Activated CD8-positive, alpha-beta T cell treated with anti-CD3 and anti-CD28 coated beads for 36 hours (primary cell): Measurements from ENCODE around the gene PPP2R3B. TPM values are rescaled to one million over a fixed set of nuclear protein-coding genes. Genes with fewer than 3 reads are reported as not detected.

Source experiments
- ATAC-seq: fragments of 200-7000 bp; cut with Tn5 transposase; one replicate; pipeline ENCODE4 v1.10.0; 2021; ENCODE audit warnings: mild to moderate bottlenecking, moderate library complexity
- CTCF ChIA-PET: fragments of 350-600 bp; sonication (Branson Sonifier 250); formaldehyde crosslinking; loops from one replicate; lab custom pipeline; 2021; ENCODE audit warnings: antibody characterized with exemption; lab: Charles Lee
- POLR2A ChIA-PET: fragments of 350-600 bp; sonication (Branson Sonifier 250); formaldehyde crosslinking; loops from one replicate; lab custom pipeline; 2021; ENCODE audit warnings: antibody characterized with exemption; lab: Charles Lee
- DNase-seq: peaks from one replicate; pipeline ENCODE4 v3.0.0-alpha.2; 2020
- H3K27ac Mint-ChIP-seq: one replicate; pipeline ENCODE4 v1.8.0; 2021; ENCODE audit warnings: mild to moderate bottlenecking, mixed read lengths
- H3K27me3 Mint-ChIP-seq: one replicate; pipeline ENCODE4 v1.8.0; 2021; ENCODE audit warnings: mixed read lengths
- H3K36me3 Mint-ChIP-seq: one replicate; pipeline ENCODE4 v1.8.0; 2021; ENCODE audit warnings: low read depth, mixed read lengths
- H3K4me1 Mint-ChIP-seq: one replicate; pipeline ENCODE4 v1.8.0; 2021; ENCODE audit warnings: low read depth, mixed read lengths
- H3K4me3 Mint-ChIP-seq: one replicate; pipeline ENCODE4 v1.8.0; 2021; ENCODE audit warnings: mild to moderate bottlenecking, moderate library complexity, mixed read lengths
- H3K9me3 Mint-ChIP-seq: one replicate; pipeline ENCODE4 v1.8.0; 2021; ENCODE audit warnings: mixed read lengths
- intact Hi-C: fragments of 100-400 bp; cut with micrococcal nuclease; formaldehyde crosslinking; loops from one replicate; pipeline ENCODE4 v1.10.0; 2022
- total RNA-seq, 2 experiments: library from RNA; stranded (reverse); gene quantifications; one replicate each; pipeline ENCODE4 v1.2.3, GENCODE V29; 2021
- TF ChIP-seq, protein P1 (sequence below): fragments of 200-600 bp; IDR thresholded peaks from one replicate; pipeline ENCODE4 v1.8.0; 2022; ENCODE audit warnings: antibody characterized with exemption, mild to moderate bottlenecking

PPP2R3B gene
- total RNA-seq, 2 experiments from 2014 or later: 44.9 to 45.7 TPM

DNA sequence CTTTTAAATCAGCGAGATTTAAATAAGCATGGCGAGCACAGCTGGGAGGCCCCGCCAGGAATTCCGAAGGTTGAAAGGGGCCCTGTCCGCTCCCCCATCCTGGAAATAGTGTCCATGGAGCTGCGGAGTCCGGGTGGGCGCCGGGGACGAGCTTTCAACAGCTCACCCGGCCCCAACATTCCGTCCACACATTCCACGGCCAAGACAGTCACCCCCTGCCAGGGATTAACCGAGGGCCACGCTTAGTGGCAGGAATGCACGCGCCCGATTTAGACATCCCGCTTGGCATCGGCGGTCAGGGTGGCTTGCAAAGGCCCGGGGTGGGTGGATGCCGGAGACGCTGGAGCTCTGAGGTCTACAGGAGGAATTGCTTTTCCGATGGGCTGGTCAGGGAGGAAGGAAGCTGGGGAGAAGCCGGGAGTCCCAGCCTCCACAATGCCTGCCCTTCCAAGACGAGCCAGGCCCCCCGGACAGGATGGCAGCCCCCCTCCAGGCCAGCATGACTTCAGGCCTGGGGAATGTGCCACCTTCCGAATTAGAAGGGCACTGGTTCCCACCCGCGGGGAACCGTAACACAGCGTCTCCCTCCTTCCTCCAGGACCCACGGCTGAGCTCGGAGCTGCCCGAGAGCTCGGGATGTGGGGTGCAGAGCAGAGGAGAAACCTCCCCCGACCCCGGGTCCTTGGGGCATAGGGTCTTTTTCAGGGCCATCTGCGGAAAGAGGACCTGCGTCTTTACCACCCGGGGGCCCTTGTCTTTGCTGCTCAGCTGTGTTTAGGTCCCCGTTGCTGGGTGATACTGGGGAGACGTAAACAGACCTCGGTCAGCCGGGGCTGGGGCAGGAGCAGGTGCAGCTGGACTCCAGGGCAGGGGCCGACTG lies 26.9 kb upstream of the PPP2R3B start:
- ATAC-seq (no peak), DNase-seq (no peak)
- Mint-ChIP-seq H3K36me3 (peaks cover 5% of the 10 kb centered on the region), H3K9me3 (peaks cover 2% of the 10 kb centered on the region), H3K27ac (no peak overlapping the region), H3K27me3 (no peaks in the 10 kb centered on the region), H3K4me3 (no peak overlapping the region), H3K4me1 (no peaks in the 10 kb centered on the region)
- POLR2A ChIA-PET: no interaction called here
- CTCF ChIA-PET: no interaction called here
- intact Hi-C loops: no loop called here
- TF ChIP-seq, protein P1, sequence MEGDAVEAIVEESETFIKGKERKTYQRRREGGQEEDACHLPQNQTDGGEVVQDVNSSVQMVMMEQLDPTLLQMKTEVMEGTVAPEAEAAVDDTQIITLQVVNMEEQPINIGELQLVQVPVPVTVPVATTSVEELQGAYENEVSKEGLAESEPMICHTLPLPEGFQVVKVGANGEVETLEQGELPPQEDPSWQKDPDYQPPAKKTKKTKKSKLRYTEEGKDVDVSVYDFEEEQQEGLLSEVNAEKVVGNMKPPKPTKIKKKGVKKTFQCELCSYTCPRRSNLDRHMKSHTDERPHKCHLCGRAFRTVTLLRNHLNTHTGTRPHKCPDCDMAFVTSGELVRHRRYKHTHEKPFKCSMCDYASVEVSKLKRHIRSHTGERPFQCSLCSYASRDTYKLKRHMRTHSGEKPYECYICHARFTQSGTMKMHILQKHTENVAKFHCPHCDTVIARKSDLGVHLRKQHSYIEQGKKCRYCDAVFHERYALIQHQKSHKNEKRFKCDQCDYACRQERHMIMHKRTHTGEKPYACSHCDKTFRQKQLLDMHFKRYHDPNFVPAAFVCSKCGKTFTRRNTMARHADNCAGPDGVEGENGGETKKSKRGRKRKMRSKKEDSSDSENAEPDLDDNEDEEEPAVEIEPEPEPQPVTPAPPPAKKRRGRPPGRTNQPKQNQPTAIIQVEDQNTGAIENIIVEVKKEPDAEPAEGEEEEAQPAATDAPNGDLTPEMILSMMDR: no peak

GRCh38 chrX:410296-410695 lies 23.6 kb upstream of the PPP2R3B start:
- no peaks in the 10 kb centered on the region for H3K4me1 Mint-ChIP-seq
- TF ChIP-seq, protein P1: no peak
- DNase-seq (no peak), ATAC-seq (no peak)
- no peak overlapping the region for H3K4me3 Mint-ChIP-seq
- intact Hi-C loops: no loop called here
- ChIA-PET CTCF (no interaction called here), POLR2A (no interaction called here)
- peaks cover 10% of the 10 kb centered on the region for H3K36me3 Mint-ChIP-seq
- no peak overlapping the region for H3K27ac Mint-ChIP-seq
- no peaks in the 10 kb centered on the region for H3K27me3 Mint-ChIP-seq
- H3K9me3 Mint-ChIP-seq: peaks cover 2% of the 10 kb centered on the region

GRCh38 chrX:405149-405548 lies 18.4 kb upstream of the PPP2R3B start:
- peaks cover 10% of the 10 kb centered on the region for H3K36me3 Mint-ChIP-seq
- no peaks in the 10 kb centered on the region for H3K27me3 Mint-ChIP-seq
- peaks cover 2% of the 10 kb centered on the region for H3K9me3 Mint-ChIP-seq
- no peak overlapping the region for H3K4me3 Mint-ChIP-seq
- H3K27ac Mint-ChIP-seq: no peak overlapping the region
- TF ChIP-seq, protein P1: no peak
- ATAC-seq (no peak), DNase-seq (no peak)
- intact Hi-C loops: no loop called here
- H3K4me1 Mint-ChIP-seq: no peaks in the 10 kb centered on the region
- POLR2A ChIA-PET: no interaction called here
- CTCF ChIA-PET: no interaction called here

- DNase-seq: no peak
- H3K27ac Mint-ChIP-seq: no peak overlapping the region
- no peak overlapping the region for H3K4me3 Mint-ChIP-seq
- intact Hi-C loops: no loop called here
- TF ChIP-seq, protein P1: no peak
- peaks cover 10% of the 10 kb centered on the region for H3K36me3 Mint-ChIP-seq
- CTCF ChIA-PET: no interaction called here
- ATAC-seq: no peak
- H3K9me3 Mint-ChIP-seq: peaks cover 2% of the 10 kb centered on the region
- no peaks in the 10 kb centered on the region for H3K4me1 Mint-ChIP-seq
- POLR2A ChIA-PET: no interaction called here
- H3K27me3 Mint-ChIP-seq: no peaks in the 10 kb centered on the region
These were observed 17.9 kb upstream of the PPP2R3B start for GRCh38 chrX:404656-405055.

DNA sequence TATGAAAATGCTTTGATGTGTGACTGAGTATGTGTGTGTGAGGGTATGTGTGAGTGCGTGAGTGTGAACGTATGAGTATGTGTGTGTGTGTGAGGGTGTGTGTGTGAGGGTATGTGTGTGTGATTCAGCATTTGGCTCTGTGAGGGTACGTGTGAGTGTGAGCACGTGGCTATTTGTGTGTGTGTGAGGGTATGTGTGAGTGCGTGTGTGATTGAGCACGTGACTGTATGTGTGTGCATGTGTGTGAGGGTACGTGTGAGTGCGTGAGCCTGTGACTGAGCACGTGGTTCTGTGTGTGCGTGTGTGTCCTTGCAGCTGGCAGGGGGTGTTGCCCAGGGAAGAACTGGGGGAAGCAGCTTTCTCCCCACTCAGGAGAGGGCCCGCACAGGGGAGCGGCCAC lies 16.1 kb upstream of the PPP2R3B start:
- TF ChIP-seq, protein P1: no peak
- CTCF ChIA-PET: no interaction called here
- no peak overlapping the region for H3K4me3 Mint-ChIP-seq

More for the DNA sequence above, 16.1 kb upstream of the PPP2R3B start:
- Mint-ChIP-seq H3K4me1 (no peaks in the 10 kb centered on the region), H3K9me3 (no peaks in the 10 kb centered on the region), H3K27ac (no peak overlapping the region), H3K36me3 (peaks cover 5% of the 10 kb centered on the region), H3K27me3 (no peaks in the 10 kb centered on the region)
- POLR2A ChIA-PET: no interaction called here
- ATAC-seq: no peak
- intact Hi-C loops: no loop called here
- no peak for DNase-seq
